Measurements from ENCODE around the gene RELN. TPM values are rescaled to one million over a fixed set of nuclear protein-coding genes. Genes with fewer than 3 reads are reported as not detected.

Gene RELN
- total and polyA plus RNA-seq, 10 of the 15 experiments (the other 5 are each of a cell fraction or from before 2014, with no cell fraction given): 0.11 to 0.21 TPM; not detected in 8

DNA sequence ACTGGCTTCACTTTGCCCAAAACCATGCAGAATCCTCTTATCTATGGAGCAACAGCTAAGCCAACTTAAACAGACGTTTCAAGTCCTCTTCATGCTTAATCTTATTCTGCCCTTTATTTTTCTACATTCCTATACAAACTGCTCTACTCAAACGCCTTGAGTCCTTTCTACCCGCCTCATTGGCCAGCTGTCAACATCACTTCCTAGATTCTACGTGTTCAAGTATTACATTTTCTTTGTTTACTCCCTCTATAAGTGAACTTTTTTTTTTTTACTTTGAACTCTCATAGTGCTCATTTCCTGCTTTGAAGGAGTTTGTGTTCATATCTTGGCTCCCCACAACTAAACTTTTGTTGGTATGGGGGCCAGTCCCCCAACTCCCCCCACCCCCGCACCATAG lies 514.5 kb downstream of the RELN start:
- no peak for FAIRE-seq
- in situ Hi-C loops (cut with MboI): no loop called here
- Histone ChIP-seq H4K20me1 (ENCODE audit: control insufficient read depth, insufficient read depth) (no peaks in the 10 kb centered on the region), H3K4me2 (ENCODE audit: control insufficient read depth, insufficient read depth) (no peak overlapping the region), H3K36me3 (ENCODE audit: control insufficient read depth in 2 of 2, insufficient read depth in 2 of 2, low read length in 1 of 2) (no peaks in the 10 kb centered on the region), H3K79me2 (ENCODE audit: control insufficient read depth, insufficient read depth, low read length) (no peaks in the 10 kb centered on the region), H3K9me3 (replicated peaks; ENCODE audit: control insufficient read depth, insufficient read depth, low read length) (no peaks in the 10 kb centered on the region), H3K4me1 (ENCODE audit: control insufficient read depth, insufficient read depth, low read length) (no peaks in the 10 kb centered on the region), H3K4me3 (no peak overlapping the region), H3K9ac (ENCODE audit: control insufficient read depth, insufficient read depth, low read length) (no peak overlapping the region), H3K27me3 (replicated peaks in 1 of 2; ENCODE audit: control insufficient read depth in 2 of 2, insufficient read depth in 2 of 2, low read length in 1 of 2) (no peaks in the 10 kb centered on the region), H2AFZ (ENCODE audit: control insufficient read depth, low read depth, low read length) (no peak overlapping the region), H3K27ac (ENCODE audit: control insufficient read depth, insufficient read depth) (no peak overlapping the region)
- intact Hi-C loops (cut with micrococcal nuclease; ENCODE audit: unreplicated experiment): no loop called here
- SMC1A ChIA-PET (ENCODE audit: uncharacterized antibody, unreplicated experiment): interaction anchor here (1.0 kb wide), 1 partner anchor 9 kb away, joined by 3 read pairs; no protein-coding TSS in a partner anchor
- BruUV-seq (replicated peaks): no TSS peak
- no peak for ATAC-seq
- WGBS (ENCODE audit: insufficient coverage, insufficient replicate concordance, low lambda C conversion rate, missing lambda C conversion rate): 10% methylated on average over 5 of the region's 5 CpGs
- RAD21 ChIA-PET (ENCODE audit: unreplicated experiment): no interaction called here
- no peak for DNase-seq (ENCODE audit: low read depth, low spot score)
- CTCF ChIA-PET: no interaction called here
- POLR2A ChIA-PET: interaction anchor here (0.6 kb wide), 1 partner anchor 10 kb away, joined by 3 read pairs; no protein-coding TSS in a partner anchor
- TF ChIP-seq, protein P1, sequence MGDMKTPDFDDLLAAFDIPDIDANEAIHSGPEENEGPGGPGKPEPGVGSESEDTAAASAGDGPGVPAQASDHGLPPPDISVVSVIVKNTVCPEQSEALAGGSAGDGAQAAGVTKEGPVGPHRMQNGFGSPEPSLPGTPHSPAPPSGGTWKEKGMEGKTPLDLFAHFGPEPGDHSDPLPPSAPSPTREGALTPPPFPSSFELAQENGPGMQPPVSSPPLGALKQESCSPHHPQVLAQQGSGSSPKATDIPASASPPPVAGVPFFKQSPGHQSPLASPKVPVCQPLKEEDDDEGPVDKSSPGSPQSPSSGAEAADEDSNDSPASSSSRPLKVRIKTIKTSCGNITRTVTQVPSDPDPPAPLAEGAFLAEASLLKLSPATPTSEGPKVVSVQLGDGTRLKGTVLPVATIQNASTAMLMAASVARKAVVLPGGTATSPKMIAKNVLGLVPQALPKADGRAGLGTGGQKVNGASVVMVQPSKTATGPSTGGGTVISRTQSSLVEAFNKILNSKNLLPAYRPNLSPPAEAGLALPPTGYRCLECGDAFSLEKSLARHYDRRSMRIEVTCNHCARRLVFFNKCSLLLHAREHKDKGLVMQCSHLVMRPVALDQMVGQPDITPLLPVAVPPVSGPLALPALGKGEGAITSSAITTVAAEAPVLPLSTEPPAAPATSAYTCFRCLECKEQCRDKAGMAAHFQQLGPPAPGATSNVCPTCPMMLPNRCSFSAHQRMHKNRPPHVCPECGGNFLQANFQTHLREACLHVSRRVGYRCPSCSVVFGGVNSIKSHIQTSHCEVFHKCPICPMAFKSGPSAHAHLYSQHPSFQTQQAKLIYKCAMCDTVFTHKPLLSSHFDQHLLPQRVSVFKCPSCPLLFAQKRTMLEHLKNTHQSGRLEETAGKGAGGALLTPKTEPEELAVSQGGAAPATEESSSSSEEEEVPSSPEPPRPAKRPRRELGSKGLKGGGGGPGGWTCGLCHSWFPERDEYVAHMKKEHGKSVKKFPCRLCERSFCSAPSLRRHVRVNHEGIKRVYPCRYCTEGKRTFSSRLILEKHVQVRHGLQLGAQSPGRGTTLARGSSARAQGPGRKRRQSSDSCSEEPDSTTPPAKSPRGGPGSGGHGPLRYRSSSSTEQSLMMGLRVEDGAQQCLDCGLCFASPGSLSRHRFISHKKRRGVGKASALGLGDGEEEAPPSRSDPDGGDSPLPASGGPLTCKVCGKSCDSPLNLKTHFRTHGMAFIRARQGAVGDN (IDR thresholded peaks at IDR 0.05): no peak
- TF ChIP-seq, protein P2, sequence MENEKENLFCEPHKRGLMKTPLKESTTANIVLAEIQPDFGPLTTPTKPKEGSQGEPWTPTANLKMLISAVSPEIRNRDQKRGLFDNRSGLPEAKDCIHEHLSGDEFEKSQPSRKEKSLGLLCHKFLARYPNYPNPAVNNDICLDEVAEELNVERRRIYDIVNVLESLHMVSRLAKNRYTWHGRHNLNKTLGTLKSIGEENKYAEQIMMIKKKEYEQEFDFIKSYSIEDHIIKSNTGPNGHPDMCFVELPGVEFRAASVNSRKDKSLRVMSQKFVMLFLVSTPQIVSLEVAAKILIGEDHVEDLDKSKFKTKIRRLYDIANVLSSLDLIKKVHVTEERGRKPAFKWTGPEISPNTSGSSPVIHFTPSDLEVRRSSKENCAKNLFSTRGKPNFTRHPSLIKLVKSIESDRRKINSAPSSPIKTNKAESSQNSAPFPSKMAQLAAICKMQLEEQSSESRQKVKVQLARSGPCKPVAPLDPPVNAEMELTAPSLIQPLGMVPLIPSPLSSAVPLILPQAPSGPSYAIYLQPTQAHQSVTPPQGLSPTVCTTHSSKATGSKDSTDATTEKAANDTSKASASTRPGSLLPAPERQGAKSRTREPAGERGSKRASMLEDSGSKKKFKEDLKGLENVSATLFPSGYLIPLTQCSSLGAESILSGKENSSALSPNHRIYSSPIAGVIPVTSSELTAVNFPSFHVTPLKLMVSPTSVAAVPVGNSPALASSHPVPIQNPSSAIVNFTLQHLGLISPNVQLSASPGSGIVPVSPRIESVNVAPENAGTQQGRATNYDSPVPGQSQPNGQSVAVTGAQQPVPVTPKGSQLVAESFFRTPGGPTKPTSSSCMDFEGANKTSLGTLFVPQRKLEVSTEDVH (IDR thresholded peaks at IDR 0.05; ENCODE audit: low read depth, partially characterized antibody): no peak
- TF ChIP-seq YY1 (IDR thresholded peaks at IDR 0.05; ENCODE audit: low read depth, low read length) (no peak), BMI1 (IDR thresholded peaks at IDR 0.05; ENCODE audit: borderline replicate concordance) (no peak), POU2F2 (IDR thresholded peaks at IDR 0.05; ENCODE audit: borderline replicate concordance, low read depth, low read length) (no peak), SPI1 (IDR thresholded peaks at IDR 0.05; ENCODE audit: borderline replicate concordance, insufficient read depth, low read depth, low read length) (no peak), SMAD5 (IDR thresholded peaks at IDR 0.05; ENCODE audit: low read depth) (no peak)
- TF ChIP-seq, protein P3, sequence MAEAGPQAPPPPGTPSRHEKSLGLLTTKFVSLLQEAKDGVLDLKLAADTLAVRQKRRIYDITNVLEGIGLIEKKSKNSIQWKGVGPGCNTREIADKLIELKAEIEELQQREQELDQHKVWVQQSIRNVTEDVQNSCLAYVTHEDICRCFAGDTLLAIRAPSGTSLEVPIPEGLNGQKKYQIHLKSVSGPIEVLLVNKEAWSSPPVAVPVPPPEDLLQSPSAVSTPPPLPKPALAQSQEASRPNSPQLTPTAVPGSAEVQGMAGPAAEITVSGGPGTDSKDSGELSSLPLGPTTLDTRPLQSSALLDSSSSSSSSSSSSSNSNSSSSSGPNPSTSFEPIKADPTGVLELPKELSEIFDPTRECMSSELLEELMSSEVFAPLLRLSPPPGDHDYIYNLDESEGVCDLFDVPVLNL (IDR thresholded peaks at IDR 0.05; ENCODE audit: low read depth, low read length): no peak
- TF ChIP-seq, protein P4, sequence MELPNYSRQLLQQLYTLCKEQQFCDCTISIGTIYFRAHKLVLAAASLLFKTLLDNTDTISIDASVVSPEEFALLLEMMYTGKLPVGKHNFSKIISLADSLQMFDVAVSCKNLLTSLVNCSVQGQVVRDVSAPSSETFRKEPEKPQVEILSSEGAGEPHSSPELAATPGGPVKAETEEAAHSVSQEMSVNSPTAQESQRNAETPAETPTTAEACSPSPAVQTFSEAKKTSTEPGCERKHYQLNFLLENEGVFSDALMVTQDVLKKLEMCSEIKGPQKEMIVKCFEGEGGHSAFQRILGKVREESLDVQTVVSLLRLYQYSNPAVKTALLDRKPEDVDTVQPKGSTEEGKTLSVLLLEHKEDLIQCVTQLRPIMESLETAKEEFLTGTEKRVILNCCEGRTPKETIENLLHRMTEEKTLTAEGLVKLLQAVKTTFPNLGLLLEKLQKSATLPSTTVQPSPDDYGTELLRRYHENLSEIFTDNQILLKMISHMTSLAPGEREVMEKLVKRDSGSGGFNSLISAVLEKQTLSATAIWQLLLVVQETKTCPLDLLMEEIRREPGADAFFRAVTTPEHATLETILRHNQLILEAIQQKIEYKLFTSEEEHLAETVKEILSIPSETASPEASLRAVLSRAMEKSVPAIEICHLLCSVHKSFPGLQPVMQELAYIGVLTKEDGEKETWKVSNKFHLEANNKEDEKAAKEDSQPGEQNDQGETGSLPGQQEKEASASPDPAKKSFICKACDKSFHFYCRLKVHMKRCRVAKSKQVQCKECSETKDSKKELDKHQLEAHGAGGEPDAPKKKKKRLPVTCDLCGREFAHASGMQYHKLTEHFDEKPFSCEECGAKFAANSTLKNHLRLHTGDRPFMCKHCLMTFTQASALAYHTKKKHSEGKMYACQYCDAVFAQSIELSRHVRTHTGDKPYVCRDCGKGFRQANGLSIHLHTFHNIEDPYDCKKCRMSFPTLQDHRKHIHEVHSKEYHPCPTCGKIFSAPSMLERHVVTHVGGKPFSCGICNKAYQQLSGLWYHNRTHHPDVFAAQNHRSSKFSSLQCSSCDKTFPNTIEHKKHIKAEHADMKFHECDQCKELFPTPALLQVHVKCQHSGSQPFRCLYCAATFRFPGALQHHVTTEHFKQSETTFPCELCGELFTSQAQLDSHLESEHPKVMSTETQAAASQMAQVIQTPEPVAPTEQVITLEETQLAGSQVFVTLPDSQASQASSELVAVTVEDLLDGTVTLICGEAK (IDR thresholded peaks at IDR 0.05; ENCODE audit: borderline replicate concordance): no peak
- TF ChIP-seq, protein P5, sequence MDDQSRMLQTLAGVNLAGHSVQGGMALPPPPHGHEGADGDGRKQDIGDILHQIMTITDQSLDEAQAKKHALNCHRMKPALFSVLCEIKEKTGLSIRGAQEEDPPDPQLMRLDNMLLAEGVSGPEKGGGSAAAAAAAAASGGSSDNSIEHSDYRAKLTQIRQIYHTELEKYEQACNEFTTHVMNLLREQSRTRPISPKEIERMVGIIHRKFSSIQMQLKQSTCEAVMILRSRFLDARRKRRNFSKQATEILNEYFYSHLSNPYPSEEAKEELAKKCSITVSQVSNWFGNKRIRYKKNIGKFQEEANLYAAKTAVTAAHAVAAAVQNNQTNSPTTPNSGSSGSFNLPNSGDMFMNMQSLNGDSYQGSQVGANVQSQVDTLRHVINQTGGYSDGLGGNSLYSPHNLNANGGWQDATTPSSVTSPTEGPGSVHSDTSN (IDR thresholded peaks at IDR 0.05; ENCODE audit: insufficient replicate concordance, low read depth, low read length): no peak

Measured in GM12878 (cell line).